Activated CD8-positive, alpha-beta memory T cell treated with anti-CD3 and anti-CD28 coated beads for 36 hours (primary cell): ENCODE data around the gene RELN. TPM values are rescaled to one million over a fixed set of nuclear protein-coding genes. Genes with fewer than 3 reads are reported as not detected.

Experiments
- CTCF ChIA-PET: fragments of 350-600 bp; sonication (Branson Sonifier 250); formaldehyde crosslinking; loops from one replicate; lab custom pipeline; 2021; ENCODE audit warnings: antibody characterized with exemption; lab: Charles Lee
- POLR2A ChIA-PET: fragments of 350-600 bp; sonication (Branson Sonifier 250); formaldehyde crosslinking; loops from one replicate; lab custom pipeline; 2021; ENCODE audit warnings: antibody characterized with exemption; lab: Charles Lee
- total RNA-seq, 2 experiments: library from RNA; stranded (reverse); gene quantifications; one replicate each; pipeline ENCODE4 v1.2.3, GENCODE V29; 2021

The RELN gene
- total RNA-seq, 2 experiments from 2014 or later, result not detected

GRCh38 chr7:103765901-103766300, 223.6 kb downstream of the RELN start:
- POLR2A ChIA-PET, result no interaction called here
- CTCF ChIA-PET, result no interaction called here

- POLR2A ChIA-PET, result no interaction called here
- CTCF ChIA-PET, result no interaction called here
These were observed 224.6 kb downstream of the RELN start for GRCh38 chr7:103764901-103765300.

GRCh38 chr7:103762877-103763276, 226.6 kb downstream of the RELN start:
- ChIA-PET CTCF (no interaction called here), POLR2A (no interaction called here)

- CTCF ChIA-PET, result no interaction called here
- POLR2A ChIA-PET, result no interaction called here
These were observed 227.2 kb downstream of the RELN start for GRCh38 chr7:103762065-103762760.

- CTCF ChIA-PET, result no interaction called here
- POLR2A ChIA-PET, result no interaction called here
These were observed 236.5 kb downstream of the RELN start for GRCh38 chr7:103752995-103753394.

- ChIA-PET POLR2A (no interaction called here), CTCF (no interaction called here)
These were observed 238.1 kb downstream of the RELN start for GRCh38 chr7:103751311-103751880.

GRCh38 chr7:103748680-103749079, 240.8 kb downstream of the RELN start:
- ChIA-PET POLR2A (no interaction called here), CTCF (no interaction called here)

- POLR2A ChIA-PET, result no interaction called here
- CTCF ChIA-PET, result no interaction called here
These were observed 254.1 kb downstream of the RELN start for GRCh38 chr7:103735377-103735776.

- ChIA-PET CTCF (no interaction called here), POLR2A (no interaction called here)
These were observed 258.3 kb downstream of the RELN start for GRCh38 chr7:103731169-103731568.

- POLR2A ChIA-PET, result no interaction called here
These were observed 260.4 kb downstream of the RELN start for GRCh38 chr7:103729026-103729425.

GRCh38 chr7:103727982-103728610, 261.4 kb downstream of the RELN start:
- ChIA-PET CTCF (no interaction called here), POLR2A (no interaction called here)

More at GRCh38 chr7:103729026-103729425, 260.4 kb downstream of the RELN start:
- CTCF ChIA-PET, result no interaction called here

GRCh38 chr7:103719070-103719469, 270.4 kb downstream of the RELN start:
- POLR2A ChIA-PET, result no interaction called here
- CTCF ChIA-PET, result no interaction called here

GRCh38 chr7:103718482-103719061, 270.9 kb downstream of the RELN start:
- ChIA-PET POLR2A (no interaction called here), CTCF (no interaction called here)

- ChIA-PET POLR2A (no interaction called here), CTCF (no interaction called here)
These were observed 271.9 kb downstream of the RELN start for GRCh38 chr7:103717574-103717973.

GRCh38 chr7:103715376-103716120, 273.9 kb downstream of the RELN start:
- POLR2A ChIA-PET, result no interaction called here
- CTCF ChIA-PET, result no interaction called here

GRCh38 chr7:103714376-103714927, 275.0 kb downstream of the RELN start:
- ChIA-PET POLR2A (no interaction called here), CTCF (no interaction called here)

GRCh38 chr7:103712991-103713778, 276.3 kb downstream of the RELN start:
- ChIA-PET CTCF (no interaction called here), POLR2A (no interaction called here)

GRCh38 chr7:103711413-103711812, 278.0 kb downstream of the RELN start:
- CTCF ChIA-PET, result no interaction called here
- POLR2A ChIA-PET, result no interaction called here

GRCh38 chr7:103710247-103710646, 279.2 kb downstream of the RELN start:
- ChIA-PET CTCF (no interaction called here), POLR2A (no interaction called here)
